GM15510 (cell line): ENCODE data around the gene HEYL.

Source experiments
- POLR2A ChIP-seq: IDR thresholded peaks from 3 replicates; pipeline ENCODE4 v1.6.1; 2011; ENCODE audit warnings: borderline replicate concordance; ENCODE audit not compliant: insufficient read length; ENCODE audit errors: extremely low read depth

The HEYL gene

DNA sequence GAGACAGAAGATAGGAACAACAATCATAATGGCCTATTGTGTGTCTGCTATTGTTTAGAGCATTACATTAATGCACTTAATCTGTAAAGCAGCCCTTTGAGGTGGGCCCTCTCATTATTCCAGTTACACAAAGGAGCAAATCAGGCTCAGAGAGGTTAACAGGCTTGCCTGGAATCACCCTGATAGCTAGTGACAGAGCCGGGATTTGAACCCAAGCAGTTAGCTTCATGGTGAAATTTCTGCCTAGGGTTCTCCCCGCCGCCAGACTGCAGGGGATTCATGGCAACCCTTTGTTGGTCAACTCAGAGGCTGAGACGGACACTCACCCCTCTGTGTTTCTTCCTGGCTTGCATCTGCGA is 7.1 kb downstream of the HEYL start:
- no peak for TF ChIP-seq POLR2A

- TF ChIP-seq POLR2A, result no peak
Observed at GRCh38 chr1:39631361-39632322, 7.8 kb downstream of the HEYL start.

DNA sequence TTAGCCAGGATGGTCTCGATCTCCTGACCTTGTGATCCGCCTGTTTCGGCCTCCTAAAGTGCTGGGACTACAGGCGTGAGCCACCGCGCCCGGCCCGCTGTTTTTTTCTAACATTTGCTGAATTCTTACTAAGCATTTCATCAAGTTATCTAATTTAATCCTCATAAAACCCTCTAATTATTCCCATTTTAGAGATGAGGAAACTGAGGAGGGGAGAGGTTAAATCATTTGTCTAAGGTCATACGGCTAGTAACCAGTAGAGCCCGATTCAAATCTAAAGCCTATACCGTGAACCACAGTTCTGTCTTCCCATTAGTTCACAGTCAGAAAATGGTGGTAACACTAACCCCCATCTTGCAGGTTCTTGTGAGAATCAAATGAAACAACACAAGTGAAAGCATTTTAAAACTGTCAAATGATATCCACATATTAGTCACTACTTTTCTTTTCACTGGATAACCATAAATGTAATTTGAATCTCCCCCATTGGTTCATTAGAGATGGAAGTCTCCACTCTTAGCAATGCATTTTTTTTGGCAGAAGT is 10.6 kb downstream of the HEYL start:
- no peak for TF ChIP-seq POLR2A

- TF ChIP-seq POLR2A, result no peak
Observed at GRCh38 chr1:39626646-39627045, 12.8 kb downstream of the HEYL start.

- TF ChIP-seq POLR2A, result no peak
Observed at GRCh38 chr1:39625462-39626273, 13.8 kb downstream of the HEYL start.

DNA sequence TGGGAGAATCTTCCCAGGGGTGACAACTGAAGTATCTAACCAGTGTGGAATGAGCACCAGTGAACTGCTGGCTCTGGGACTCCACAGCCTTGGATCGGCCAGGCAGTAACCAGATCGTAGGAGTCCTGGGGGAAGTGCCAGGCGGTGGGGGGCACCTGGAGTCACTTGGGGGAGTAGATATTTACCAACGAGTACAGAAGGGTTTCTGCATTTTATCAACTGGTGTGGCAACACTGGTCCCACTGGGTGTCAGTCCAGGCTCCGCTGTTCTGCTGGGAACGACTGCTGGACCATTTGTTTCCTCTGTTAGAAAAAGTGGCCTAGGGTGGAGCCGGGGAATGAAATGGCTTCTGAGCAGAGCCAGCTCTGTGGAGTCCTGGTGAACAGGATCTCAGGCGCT is 14.4 kb downstream of the HEYL start:
- no peak for TF ChIP-seq POLR2A

DNA sequence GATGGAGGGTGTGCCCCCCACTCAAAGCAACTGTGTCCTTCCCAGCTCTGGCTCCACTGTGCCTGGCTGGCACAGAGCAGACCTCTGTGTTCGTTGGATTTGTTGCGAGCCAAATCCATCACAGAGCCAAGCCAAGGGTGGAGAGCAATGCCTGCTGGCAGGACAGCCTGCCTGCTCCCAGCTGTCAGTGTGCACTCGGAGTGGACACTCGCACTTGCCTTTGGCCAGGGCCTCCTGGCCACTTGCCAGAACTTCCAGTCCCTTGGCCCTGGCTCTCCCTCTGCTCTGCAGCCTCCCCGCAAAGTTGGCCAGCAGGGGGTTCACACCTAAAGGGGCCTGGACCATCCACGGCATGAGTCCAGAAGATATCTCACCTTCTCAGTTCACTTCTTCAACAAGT is 16.4 kb downstream of the HEYL start:
- TF ChIP-seq POLR2A, result no peak

DNA sequence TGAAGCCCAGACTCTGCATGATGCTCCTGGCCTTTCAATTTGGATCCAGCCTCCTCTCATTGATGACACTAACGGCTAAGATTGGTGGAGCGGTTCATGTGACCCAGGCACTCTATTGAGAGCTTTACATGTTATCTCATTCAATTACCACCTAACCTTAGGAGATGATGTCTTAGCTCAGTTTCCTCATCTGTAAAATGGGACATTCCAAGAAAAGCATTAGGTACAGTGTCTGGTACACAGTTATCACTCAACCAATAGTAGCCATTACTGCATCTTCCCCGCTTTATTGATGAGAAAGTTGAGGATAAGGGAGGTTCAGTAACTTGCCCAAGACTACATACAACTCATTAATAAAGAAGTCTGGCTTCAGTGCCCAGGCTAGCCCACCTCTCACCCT is 17.0 kb downstream of the HEYL start:
- TF ChIP-seq POLR2A, result no peak

GRCh38 chr1:39620659-39621165 is 18.7 kb downstream of the HEYL start:
- TF ChIP-seq POLR2A, result no peak

DNA sequence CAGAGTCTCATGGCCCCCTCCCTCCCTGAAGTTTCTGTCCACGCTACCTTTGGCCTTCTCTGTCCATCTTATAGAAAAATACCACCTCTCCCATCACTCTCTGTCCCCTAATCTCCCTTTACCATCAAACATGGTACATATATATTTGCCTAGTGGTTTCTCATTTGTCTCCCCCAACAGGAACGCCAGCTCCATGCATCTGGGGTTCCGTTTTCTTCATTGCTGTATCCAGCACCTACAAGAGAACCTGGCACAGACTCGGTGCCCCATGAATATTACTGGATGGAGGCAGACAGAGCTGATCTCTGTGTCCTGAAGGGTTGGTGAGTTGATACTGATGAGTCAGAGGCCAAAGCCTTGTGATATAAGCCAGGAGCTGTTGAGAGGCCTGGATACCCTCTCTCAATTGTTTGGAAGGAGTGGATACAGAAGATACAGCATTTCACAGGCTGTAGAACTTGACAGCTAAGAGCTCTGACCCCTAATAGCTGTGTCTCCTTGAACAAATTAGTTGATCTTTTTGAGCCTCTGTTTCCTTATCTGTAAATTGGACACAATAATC is 21.9 kb downstream of the HEYL start:
- TF ChIP-seq POLR2A, result no peak

GRCh38 chr1:39615086-39615673 is 24.3 kb downstream of the HEYL start:
- TF ChIP-seq POLR2A, result no peak

DNA sequence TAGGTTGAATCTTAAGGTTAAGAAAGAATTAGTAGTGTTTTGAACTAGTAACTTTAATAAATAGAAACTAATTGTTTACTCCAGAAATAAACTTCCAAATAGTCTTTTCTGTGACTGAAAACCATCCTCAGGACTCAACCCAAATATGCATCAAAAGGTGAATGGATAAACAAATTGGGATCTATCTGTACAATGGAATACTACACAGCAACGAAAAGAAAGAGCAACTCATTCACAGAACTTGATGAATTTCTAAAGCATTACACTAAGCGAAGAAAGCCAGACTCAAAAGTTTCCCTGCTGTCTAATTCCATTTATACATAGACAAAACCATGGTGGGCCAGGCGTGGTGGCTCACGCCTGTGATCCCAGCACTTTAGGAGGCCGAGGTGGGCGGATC is 25.0 kb downstream of the HEYL start:
- TF ChIP-seq POLR2A, result no peak

DNA sequence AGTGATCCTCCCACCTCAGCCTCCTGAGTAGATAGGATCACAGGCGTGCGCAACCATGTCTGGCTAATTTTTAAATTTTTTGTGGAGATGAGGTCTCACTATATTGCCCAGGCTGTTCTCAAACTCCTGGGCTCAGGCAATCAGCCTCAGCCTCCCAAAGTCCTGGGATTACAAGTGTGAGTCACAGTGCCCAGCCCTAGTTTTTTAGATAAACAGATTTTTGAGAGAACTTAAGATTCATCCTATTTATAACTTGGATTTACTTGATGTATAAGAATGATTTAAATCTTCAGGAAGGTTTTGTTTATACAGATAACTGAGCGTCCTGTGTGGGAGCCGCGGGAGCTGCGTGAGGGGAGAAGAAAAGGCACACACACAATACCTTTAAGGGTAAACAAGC is 26.2 kb downstream of the HEYL start:
- no peak for TF ChIP-seq POLR2A

- no peak for TF ChIP-seq POLR2A
Observed at GRCh38 chr1:39609618-39610331, 29.7 kb downstream of the HEYL start.
